Neuron (in vitro differentiated cells): ENCODE results near the gene FASN.

Experiments
- H2AFZ ChIP-seq: one replicate; pipeline ENCODE4 v1.6.1; 2013; ENCODE audit warnings: low read depth, mild to moderate bottlenecking, inconsistent platforms, low read length, moderate library complexity
- H3K27me3 ChIP-seq: one replicate; pipeline ENCODE4 v1.6.1; 2013; ENCODE audit warnings: low read length; ENCODE audit not compliant: insufficient read depth
- H3K36me3 ChIP-seq: one replicate; pipeline ENCODE4 v1.6.1; 2013; ENCODE audit warnings: low read length; ENCODE audit not compliant: insufficient read depth
- H3K4me1 ChIP-seq: one replicate; pipeline ENCODE4 v1.6.1; 2013; ENCODE audit warnings: low read length; ENCODE audit not compliant: insufficient read depth
- H3K4me3 ChIP-seq: 2 replicates; pipeline ENCODE4 v1.5.1; 2013; ENCODE audit warnings: mild to moderate bottlenecking, low read length, moderate library complexity
- H3K9me3 ChIP-seq: one replicate; pipeline ENCODE4 v1.6.1; 2013; ENCODE audit warnings: low read length

FASN gene

GRCh38 chr17:82077617-82078358 is 20.2 kb downstream of the FASN start:
- no peaks in the 10 kb centered on the region for H3K9me3 ChIP-seq
- peaks cover 48% of the 10 kb centered on the region for H3K36me3 ChIP-seq
- no peaks in the 10 kb centered on the region for H3K4me1 ChIP-seq
- H3K27me3 ChIP-seq, result no peaks in the 10 kb centered on the region
- H3K4me3 ChIP-seq, result no peak overlapping the region
- no peak overlapping the region for H2AFZ ChIP-seq

DNA sequence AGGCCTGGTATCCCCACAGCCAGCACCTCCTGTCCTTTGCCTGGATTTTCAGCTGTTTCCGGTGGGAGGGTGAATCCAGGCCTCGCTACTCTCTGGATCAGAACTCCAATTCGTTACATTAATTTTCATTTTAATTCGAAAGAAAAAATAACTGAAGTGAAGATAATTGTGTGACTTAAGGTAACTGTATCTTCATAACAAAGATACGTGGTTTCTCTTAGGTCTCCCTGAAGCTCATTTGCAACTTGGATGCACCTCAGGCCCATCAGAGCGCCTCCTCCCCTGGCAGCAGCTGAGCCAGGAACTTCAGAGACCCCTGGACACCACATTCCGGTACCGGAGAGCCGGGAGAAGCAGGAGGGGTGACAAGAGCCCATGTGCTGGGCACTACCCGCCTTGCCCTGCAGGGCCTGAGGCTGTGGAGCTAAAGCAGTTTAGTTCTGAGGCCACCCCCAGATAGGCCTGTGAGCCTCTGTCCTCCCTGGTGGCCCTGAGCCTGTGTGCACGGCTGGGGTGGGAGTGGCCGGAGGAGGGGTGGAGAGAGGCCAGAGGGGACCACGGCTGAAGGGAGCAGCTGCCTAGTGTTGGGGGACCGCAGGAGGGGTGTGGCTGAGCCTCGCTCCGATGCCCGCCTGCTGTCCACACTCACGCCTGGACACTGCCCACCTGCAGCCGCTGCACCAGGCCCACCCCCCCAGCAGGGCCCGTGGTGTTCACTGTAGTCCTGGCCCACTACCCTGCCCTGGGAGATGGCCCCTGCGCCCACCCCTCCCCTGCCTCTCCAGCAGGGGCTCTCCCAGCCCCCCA is 21.0 kb downstream of the FASN start:
- no peak overlapping the region for H2AFZ ChIP-seq
- H3K36me3 ChIP-seq, result peaks cover 40% of the 10 kb centered on the region
- H3K4me1 ChIP-seq, result no peaks in the 10 kb centered on the region
- no peaks in the 10 kb centered on the region for H3K27me3 ChIP-seq
- H3K9me3 ChIP-seq, result no peaks in the 10 kb centered on the region
- no peak overlapping the region for H3K4me3 ChIP-seq

DNA sequence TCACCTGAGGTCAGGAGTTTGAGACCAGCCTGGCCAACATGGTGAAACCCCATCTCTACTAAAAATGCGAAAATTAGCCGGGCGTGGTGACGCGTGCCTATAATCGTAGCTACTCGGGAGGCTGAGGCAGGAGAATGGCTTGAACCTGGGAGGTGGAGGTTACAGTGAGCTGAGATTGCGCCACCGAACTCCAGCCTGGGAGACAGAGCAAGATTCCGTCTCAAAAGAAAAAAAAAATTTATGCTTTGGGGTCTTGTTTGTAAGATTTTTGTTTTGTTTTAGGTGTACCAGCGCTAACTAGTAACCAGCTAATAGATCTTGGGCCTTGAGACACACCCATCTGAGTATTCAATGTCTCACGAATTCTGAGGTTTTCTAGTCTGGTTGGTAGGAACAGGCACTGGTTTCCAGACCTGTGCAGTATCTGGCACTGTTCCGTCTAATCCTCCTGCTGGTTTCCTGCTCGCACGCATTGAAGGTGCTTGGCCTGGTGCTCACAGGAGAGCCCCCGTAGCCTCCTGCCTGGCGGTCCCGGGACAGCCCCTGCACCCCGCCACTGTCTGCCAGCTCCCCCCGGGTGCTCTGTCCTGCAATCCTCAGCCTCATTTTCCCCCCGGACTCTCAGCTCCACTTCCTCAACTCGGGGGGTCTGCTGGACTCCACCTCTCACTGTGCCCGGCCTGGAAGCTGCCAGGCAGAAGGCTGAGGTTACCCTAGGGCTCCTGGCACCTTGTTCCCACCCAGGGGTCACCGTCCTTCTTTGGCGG is 21.8 kb downstream of the FASN start:
- Histone ChIP-seq H3K9me3 (no peaks in the 10 kb centered on the region), H3K4me1 (no peaks in the 10 kb centered on the region), H2AFZ (no peak overlapping the region)

DNA sequence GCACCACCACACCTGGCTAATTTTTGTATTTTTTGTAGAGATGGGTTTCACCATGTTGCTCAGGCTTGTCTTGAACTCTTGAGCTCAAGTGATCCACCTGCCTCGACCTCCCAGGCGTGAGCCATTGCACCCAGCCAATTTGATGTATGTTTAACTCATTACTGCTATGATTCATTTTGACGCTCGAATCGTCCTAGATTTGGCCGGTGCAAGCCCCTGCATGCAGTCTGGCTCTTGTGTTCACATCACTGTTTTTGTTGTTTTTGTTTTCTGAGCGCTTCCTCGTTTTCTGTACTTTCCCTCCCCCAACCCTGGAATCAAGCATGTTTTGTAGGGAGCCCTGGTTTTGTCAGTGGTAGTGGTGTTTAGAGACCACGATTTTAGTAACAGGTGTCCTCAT is 24.6 kb downstream of the FASN start:
- Histone ChIP-seq H3K9me3 (no peaks in the 10 kb centered on the region), H3K27me3 (no peaks in the 10 kb centered on the region), H2AFZ (no peak overlapping the region), H3K4me3 (no peak overlapping the region), H3K4me1 (no peaks in the 10 kb centered on the region), H3K36me3 (peaks cover 9% of the 10 kb centered on the region)

More for the DNA sequence above, 21.8 kb downstream of the FASN start:
- H3K27me3 ChIP-seq, result no peaks in the 10 kb centered on the region
- peaks cover 34% of the 10 kb centered on the region for H3K36me3 ChIP-seq
- H3K4me3 ChIP-seq, result no peak overlapping the region

DNA sequence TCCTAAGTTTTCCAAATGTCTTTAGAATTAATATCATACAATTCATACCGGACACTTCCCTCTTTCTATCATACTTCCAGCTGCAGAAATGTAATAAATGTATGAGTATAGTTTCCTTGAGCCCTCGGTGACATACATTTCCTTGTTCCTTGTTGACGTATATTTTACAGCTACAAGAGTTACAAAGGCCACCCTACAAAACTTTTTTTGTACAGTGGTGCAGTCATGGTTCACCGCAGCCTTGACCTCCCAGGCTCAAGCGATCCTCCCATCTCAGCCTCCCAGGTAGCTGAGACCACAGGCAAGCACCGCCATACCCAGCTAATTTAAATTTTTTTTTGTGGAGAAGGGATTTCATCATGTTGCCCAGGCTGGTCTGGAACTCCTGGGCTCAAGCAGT is 25.2 kb downstream of the FASN start:
- no peaks in the 10 kb centered on the region for H3K27me3 ChIP-seq
- no peak overlapping the region for H2AFZ ChIP-seq
- no peaks in the 10 kb centered on the region for H3K9me3 ChIP-seq
- no peak overlapping the region for H3K4me3 ChIP-seq
- H3K4me1 ChIP-seq, result no peaks in the 10 kb centered on the region
- peaks cover 4% of the 10 kb centered on the region for H3K36me3 ChIP-seq

GRCh38 chr17:82070611-82071010 is 27.4 kb downstream of the FASN start:
- Histone ChIP-seq H3K36me3 (no peaks in the 10 kb centered on the region), H3K4me3 (no peak overlapping the region), H3K27me3 (no peaks in the 10 kb centered on the region), H3K9me3 (no peaks in the 10 kb centered on the region), H3K4me1 (peaks cover 4% of the 10 kb centered on the region), H2AFZ (no peak overlapping the region)

DNA sequence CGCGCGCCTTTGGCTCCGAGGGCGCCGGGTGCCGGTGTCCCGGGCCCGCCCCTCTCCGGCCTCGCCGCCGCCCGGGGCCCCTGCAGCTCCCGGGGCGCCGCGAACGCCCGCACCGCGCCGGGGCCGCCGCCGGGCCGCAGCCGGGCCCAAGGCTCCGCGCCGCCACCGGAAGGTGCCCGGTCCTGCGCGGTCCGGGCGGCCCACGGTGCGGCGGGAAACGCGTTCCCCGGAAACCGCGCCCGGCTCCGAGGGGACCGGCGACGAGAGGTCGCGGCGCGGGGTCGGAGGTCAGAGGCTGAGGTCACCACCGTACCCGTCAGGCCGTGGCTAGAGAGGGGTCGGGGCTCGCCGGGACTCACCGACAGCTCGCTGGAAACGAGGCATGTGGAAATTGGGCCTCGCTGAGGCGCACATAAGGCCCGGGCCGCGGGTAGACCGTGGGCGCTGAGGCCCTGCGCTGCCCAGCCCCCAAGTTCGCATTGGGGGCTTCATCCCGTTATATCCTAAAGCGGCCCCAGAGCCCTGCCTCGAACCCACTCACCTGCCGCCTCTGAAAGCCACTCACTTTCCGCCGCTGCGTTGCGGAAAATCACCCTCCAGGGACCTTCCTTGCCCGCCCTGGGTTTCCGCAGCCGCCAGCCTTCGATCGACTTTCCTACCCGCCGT is 32.3 kb downstream of the FASN start, which contains the start of gene DUS1L:
Gene DUS1L (minus strand): TSS at position 167 of the 666 bp plus-strand sequence. CDS start 745 bp downstream, outside the sequence.
- Histone ChIP-seq H3K4me3 (peak within 1 kb of the TSS; percentile 80), H3K4me1 (peaks cover 10% of the 10 kb centered on the region), H3K36me3 (peaks cover 28% of the 10 kb centered on the region), H3K27me3 (no peaks in the 10 kb centered on the region), H3K9me3 (no peaks in the 10 kb centered on the region), H2AFZ (peak within 1 kb of the TSS; percentile 100)

DNA sequence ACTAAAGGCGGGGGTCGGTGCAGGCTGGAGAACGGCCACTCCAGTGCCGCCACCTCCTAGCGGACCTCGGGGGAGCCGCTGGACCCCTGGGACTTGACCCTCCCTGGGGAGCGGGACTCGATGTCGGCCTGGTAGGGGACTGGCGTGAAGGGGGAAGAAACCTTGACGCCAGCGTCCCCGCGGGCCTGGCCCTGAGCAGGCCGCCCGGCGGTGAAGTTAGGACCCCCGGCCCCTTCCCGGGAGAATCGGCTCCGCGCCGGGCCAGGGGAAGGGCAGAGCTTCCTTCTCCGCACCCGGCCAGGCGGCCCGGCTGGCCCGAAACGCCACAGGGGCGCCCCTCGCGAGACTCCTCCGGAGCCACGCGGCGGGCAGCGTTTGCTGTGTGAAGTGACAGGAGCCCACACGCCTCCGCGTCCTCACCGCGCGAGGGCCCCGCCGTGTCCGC is 32.8 kb downstream of the FASN start:
- Histone ChIP-seq H3K9me3 (no peaks in the 10 kb centered on the region), H3K36me3 (peaks cover 34% of the 10 kb centered on the region), H3K27me3 (no peaks in the 10 kb centered on the region), H2AFZ (no peak overlapping the region), H3K4me1 (peaks cover 10% of the 10 kb centered on the region), H3K4me3 (peak overlapping the region; percentile 80)

DNA sequence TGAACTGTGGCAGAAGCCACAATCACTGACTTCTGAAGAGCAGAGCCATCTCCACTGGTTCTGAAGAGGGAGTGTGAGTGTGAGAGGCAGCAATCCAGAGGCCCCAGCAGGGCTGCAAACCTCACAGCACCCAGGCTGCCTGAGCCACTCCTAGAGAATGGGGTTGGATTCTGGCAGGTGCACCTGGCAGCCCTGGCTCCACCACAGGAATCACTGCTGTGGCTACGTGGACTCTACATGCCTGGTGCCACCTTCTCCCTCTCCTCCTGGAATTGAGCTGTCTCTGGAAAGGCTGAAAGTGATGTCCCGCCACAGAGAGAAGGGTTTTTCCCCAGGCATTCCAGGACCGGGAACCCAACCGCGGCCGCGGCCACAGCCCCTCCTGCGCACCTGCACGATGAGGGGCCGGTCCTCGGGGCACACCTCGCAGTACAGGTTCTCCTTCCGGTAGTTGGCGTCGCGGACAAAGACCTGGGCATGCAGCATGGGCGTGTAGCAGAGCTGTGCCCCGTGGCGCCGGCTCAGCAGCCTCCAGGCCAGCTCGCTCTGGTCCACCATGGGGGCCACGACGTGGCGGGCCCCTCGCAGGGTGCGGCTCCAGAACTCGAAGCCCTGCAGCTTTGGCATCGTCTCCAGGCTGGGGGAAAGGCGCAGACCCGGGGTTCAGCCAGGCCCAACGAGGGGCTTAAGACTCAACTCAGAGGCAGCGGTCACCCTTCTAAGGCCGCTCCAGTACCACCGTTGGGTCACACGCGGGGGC is 33.4 kb downstream of the FASN start:
- H3K36me3 ChIP-seq, result peaks cover 40% of the 10 kb centered on the region
- H3K4me1 ChIP-seq, result peaks cover 10% of the 10 kb centered on the region
- no peak overlapping the region for H2AFZ ChIP-seq
- H3K27me3 ChIP-seq, result no peaks in the 10 kb centered on the region
- no peaks in the 10 kb centered on the region for H3K9me3 ChIP-seq
- H3K4me3 ChIP-seq, result peak overlapping the region; percentile 80

DNA sequence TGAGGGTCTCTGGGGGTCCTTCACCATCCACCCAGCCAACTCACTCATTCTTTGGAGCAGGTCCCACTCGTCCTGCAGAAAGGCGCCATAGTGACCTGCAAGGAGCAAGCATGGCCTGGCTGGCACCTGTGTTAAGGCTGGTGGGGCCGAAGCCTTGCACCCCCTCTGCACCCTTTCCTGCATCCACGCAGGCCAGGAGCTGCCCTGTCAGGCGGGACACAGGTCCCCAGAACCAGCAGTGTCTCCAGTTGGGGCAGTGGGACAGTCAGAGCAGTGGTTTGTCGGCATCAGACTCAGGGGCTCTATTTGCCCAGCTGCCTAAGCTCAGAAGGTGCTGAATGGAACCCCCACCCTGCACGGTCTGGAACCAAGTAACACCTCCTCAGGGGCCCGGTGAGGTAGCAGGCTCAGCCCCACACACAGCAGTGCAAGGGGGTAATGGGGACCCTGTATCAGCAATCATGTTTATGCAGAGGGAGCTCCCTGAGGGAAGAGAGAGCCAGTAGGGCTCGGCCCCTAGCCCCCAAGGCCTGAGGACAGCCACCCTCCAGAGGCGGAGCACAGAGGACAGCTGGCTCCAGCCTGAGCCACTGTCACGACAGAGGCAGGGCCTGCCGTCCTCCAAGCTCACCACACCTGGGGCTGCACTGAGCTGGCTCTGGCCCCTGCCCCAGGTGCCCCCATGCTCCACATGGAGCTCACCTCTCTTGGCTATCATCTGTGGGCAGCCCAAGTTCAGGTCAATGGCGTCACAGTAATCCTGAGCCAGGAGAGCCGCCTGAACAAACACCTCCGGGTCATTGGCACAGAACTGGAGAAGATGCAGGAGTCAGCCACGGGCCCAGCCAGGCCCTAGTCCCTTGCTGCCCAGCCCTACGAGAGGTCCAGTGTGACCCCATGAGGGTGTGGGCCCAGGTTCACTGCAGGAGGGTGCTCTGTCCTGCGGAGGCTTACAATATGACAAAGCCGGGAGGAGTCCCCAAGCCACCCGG is 34.3 kb downstream of the FASN start:
- Histone ChIP-seq H3K4me3 (peak overlapping the region; percentile 80), H3K27me3 (no peaks in the 10 kb centered on the region), H3K36me3 (peaks cover 47% of the 10 kb centered on the region), H3K4me1 (peaks cover 10% of the 10 kb centered on the region), H3K9me3 (no peaks in the 10 kb centered on the region), H2AFZ (no peak overlapping the region)

GRCh38 chr17:82062984-82063368 is 35.1 kb downstream of the FASN start:
- Histone ChIP-seq H3K27me3 (no peaks in the 10 kb centered on the region), H3K4me3 (no peak overlapping the region), H3K9me3 (no peaks in the 10 kb centered on the region), H3K36me3 (peaks cover 51% of the 10 kb centered on the region), H2AFZ (no peak overlapping the region), H3K4me1 (peaks cover 10% of the 10 kb centered on the region)
